ENCODE measurements around the gene SLITRK5.

The SLITRK5 gene

GRCh38 chr13:87709947-87710346 is 38.8 kb downstream of the SLITRK5 start:
- DNase-seq (ENCODE audit: low read depth, low spot score): no peak

- DNase-seq (ENCODE audit: low read depth, low spot score): no peak
Measured at GRCh38 chr13:87712012-87712411, 40.8 kb downstream of the SLITRK5 start.
